ENCODE data around the gene HTRA1. TPM values are rescaled to one million over a fixed set of nuclear protein-coding genes. Genes with fewer than 3 reads are reported as not detected.

HTRA1 gene
- total and polyA plus RNA-seq, 2 donors from 2014 or later: 86.0 to 345 TPM

- FAIRE-seq (no peak), DNase-seq (peak in 1 of 5 donors; percentile 6)
- TF ChIP-seq CTCF (IDR thresholded peaks at IDR 0.05; ENCODE audit: borderline replicate concordance, extremely low read depth, insufficient read depth): no peak
- no peaks in the 10 kb centered on the region for H3K36me3 ChIP-seq (ENCODE audit: control insufficient read depth in 2 of 3, insufficient read depth in 3 of 3, low read length in 3 of 3)
- intact Hi-C loops (cut with DNase I): no loop called here
- no peaks in the 10 kb centered on the region for H3K27me3 ChIP-seq (ENCODE audit: control insufficient read depth, insufficient read depth, low read length)
- no peak overlapping the region for H3K27ac ChIP-seq (ENCODE audit: low read depth in 2 of 2, low read length in 2 of 2)
- no peaks in the 10 kb centered on the region for H3K9me3 ChIP-seq (ENCODE audit: control insufficient read depth in 2 of 3, insufficient read depth in 1 of 3, low read length in 3 of 3)
- no peak overlapping the region for H3K9ac ChIP-seq (ENCODE audit: low read length in 3 of 3)
- no peaks in the 10 kb centered on the region for H3K4me1 ChIP-seq (ENCODE audit: control insufficient read depth in 2 of 3, insufficient read depth in 2 of 3, low read depth in 1 of 3, low read length in 3 of 3)
- H3K4me3 ChIP-seq (ENCODE audit: low read length in 3 of 3): no peak overlapping the region
Observed at GRCh38 chr10:122532601-122533296, 71.4 kb downstream of the HTRA1 start.

- Histone ChIP-seq H3K9me3 (ENCODE audit: control insufficient read depth in 2 of 3, insufficient read depth in 1 of 3, low read length in 3 of 3) (no peaks in the 10 kb centered on the region), H3K4me1 (ENCODE audit: control insufficient read depth in 2 of 3, insufficient read depth in 2 of 3, low read depth in 1 of 3, low read length in 3 of 3) (no peaks in the 10 kb centered on the region), H3K4me3 (ENCODE audit: low read length in 3 of 3) (no peak overlapping the region), H3K27me3 (ENCODE audit: control insufficient read depth, insufficient read depth, low read length) (no peaks in the 10 kb centered on the region), H3K36me3 (ENCODE audit: control insufficient read depth in 2 of 3, insufficient read depth in 3 of 3, low read length in 3 of 3) (no peaks in the 10 kb centered on the region), H3K27ac (ENCODE audit: low read depth in 2 of 2, low read length in 2 of 2) (no peak overlapping the region), H3K9ac (ENCODE audit: low read length in 3 of 3) (no peak overlapping the region)
- DNase-seq (no peak), FAIRE-seq (no peak)
- intact Hi-C loops (cut with DNase I): no loop called here
- no peak for TF ChIP-seq CTCF (IDR thresholded peaks at IDR 0.05; ENCODE audit: borderline replicate concordance, extremely low read depth, insufficient read depth)
Observed at GRCh38 chr10:122537545-122537944, 76.2 kb downstream of the HTRA1 start.

GRCh38 chr10:122541541-122542002 is 80.2 kb downstream of the HTRA1 start:
- Histone ChIP-seq H3K9ac (ENCODE audit: low read length in 3 of 3) (no peak overlapping the region), H3K27ac (ENCODE audit: low read depth in 2 of 2, low read length in 2 of 2) (no peak overlapping the region), H3K9me3 (ENCODE audit: control insufficient read depth in 2 of 3, insufficient read depth in 1 of 3, low read length in 3 of 3) (no peaks in the 10 kb centered on the region), H3K27me3 (ENCODE audit: control insufficient read depth, insufficient read depth, low read length) (no peaks in the 10 kb centered on the region), H3K4me1 (ENCODE audit: control insufficient read depth in 2 of 3, insufficient read depth in 2 of 3, low read depth in 1 of 3, low read length in 3 of 3) (no peaks in the 10 kb centered on the region), H3K4me3 (ENCODE audit: low read length in 3 of 3) (no peak overlapping the region), H3K36me3 (ENCODE audit: control insufficient read depth in 2 of 3, insufficient read depth in 3 of 3, low read length in 3 of 3) (no peaks in the 10 kb centered on the region)
- intact Hi-C loops (cut with DNase I): no loop called here
- no peak for DNase-seq
- no peak for FAIRE-seq
- TF ChIP-seq CTCF (IDR thresholded peaks at IDR 0.05; ENCODE audit: borderline replicate concordance, extremely low read depth, insufficient read depth): no peak

All from kidney (tissue), 14 donors.